KOPT-K1 (cell line): ENCODE data around the gene TTLL11.

ENCODE experiments used
- H3K27ac ChIP-seq: fragments of 200-600 bp; sonication (generic); 2 replicates; pipeline ENCODE4 v1.5.1; 2016; ENCODE audit warnings: antibody characterized with exemption, mild to moderate bottlenecking, low read depth, low read length; ENCODE audit not compliant: poor library complexity, severe bottlenecking
- H3K36me3 ChIP-seq: fragments of 200-600 bp; sonication (generic); 2 replicates; pipeline ENCODE4 v1.5.1; 2017; ENCODE audit warnings: antibody characterized with exemption, mild to moderate bottlenecking, low read length, moderate library complexity; ENCODE audit not compliant: insufficient read depth
- H3K9me3 ChIP-seq: fragments of 200-600 bp; sonication (generic); 2 replicates; pipeline ENCODE4 v1.5.1; 2017; ENCODE audit warnings: antibody characterized with exemption, low read length, mild to moderate bottlenecking; ENCODE audit not compliant: insufficient read depth, poor library complexity, severe bottlenecking

Gene TTLL11

GRCh38 chr9:122058051-122058450, 35.1 kb downstream of the TTLL11 start:
- Histone ChIP-seq H3K36me3 (no peaks in the 10 kb centered on the region), H3K9me3 (no peaks in the 10 kb centered on the region), H3K27ac (no peak overlapping the region)

- no peaks in the 10 kb centered on the region for H3K9me3 ChIP-seq
- H3K27ac ChIP-seq, result no peak overlapping the region
- no peaks in the 10 kb centered on the region for H3K36me3 ChIP-seq
Observed at GRCh38 chr9:122057211-122057610, 35.9 kb downstream of the TTLL11 start.

- no peaks in the 10 kb centered on the region for H3K36me3 ChIP-seq
- H3K27ac ChIP-seq, result no peak overlapping the region
- H3K9me3 ChIP-seq, result no peaks in the 10 kb centered on the region
Observed at GRCh38 chr9:122056484-122056883, 36.6 kb downstream of the TTLL11 start.

DNA sequence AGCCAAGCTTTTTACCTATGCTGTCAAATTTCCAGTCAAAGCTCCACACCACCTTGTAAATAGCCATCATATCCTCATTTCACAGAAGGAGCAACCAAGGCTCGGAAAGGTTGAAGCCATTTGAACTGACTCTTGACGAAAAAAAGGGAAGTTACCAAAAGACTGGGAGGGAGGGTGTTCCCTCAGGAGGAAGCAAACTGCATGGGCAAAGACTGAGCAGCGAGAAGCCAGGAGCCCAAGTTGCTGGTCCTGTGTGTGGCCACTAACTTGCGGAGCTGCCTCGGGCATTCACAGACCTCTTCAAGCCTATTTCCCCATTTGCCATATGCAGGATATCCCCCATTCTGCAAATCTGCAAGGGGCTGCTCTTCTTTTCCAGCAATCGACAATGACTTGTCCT, 37.4 kb downstream of the TTLL11 start:
- no peak overlapping the region for H3K27ac ChIP-seq
- no peaks in the 10 kb centered on the region for H3K36me3 ChIP-seq
- H3K9me3 ChIP-seq, result no peaks in the 10 kb centered on the region

DNA sequence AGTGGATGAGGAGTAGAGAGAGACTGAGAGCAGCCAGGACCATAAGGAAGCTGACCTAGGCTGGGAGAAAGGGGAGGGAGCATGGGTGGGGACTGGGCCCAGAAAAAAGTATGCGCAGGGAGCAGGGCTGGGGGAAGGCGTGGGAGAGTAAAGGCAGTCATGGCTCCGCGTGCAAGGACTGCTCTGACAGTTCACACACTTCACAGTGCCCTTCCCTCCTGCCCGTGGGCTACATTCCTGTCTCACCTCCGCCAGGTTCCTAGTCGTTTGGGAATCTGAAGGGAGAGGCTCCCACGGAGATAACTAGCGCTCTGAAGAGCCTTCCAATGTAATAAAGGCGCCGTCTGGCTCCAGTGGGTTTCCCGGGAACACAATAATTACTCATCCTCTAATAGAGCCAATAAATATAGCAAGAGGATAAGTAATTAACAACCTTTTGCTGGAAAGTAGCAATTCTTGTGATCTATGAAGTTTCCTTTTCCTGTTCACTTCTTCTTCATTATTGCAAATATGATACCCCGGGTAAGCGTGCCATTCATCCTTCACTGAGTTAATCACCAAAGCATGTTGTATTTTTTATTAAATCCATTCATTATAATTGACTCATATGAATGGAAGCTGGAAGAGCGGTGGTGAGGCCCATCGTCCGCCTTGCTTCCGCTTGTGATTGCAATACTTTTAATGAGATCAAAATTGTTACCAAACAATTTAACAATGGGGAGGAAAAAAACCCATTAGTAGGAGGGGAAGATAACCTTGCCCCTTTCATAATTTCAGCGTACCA, 39.3 kb downstream of the TTLL11 start:
- no peaks in the 10 kb centered on the region for H3K36me3 ChIP-seq
- no peaks in the 10 kb centered on the region for H3K9me3 ChIP-seq
- no peak overlapping the region for H3K27ac ChIP-seq

DNA sequence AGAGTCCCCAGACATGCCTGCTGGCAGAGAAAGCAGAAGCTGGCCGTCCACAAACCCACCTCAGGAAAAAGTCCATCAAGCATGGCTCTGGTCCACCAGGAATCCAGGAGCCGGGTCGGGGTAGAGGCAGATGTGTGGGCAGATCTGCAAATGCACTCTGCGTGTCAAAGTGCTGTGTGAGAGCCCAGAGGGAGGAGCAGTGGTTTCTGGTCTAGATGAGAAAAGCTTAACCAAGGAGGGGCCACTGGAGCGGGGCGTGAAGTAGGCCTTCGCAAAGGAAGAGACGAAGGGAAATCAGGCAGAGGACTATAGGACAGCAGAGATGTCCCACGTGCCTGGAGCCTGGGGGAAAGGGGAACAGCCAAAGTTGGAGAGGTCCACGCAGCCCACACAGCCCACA, 40.0 kb downstream of the TTLL11 start:
- no peak overlapping the region for H3K27ac ChIP-seq
- no peaks in the 10 kb centered on the region for H3K9me3 ChIP-seq
- H3K36me3 ChIP-seq, result no peaks in the 10 kb centered on the region

GRCh38 chr9:122051351-122052321, 41.5 kb downstream of the TTLL11 start:
- no peaks in the 10 kb centered on the region for H3K9me3 ChIP-seq
- H3K36me3 ChIP-seq, result no peaks in the 10 kb centered on the region
- H3K27ac ChIP-seq, result no peak overlapping the region

DNA sequence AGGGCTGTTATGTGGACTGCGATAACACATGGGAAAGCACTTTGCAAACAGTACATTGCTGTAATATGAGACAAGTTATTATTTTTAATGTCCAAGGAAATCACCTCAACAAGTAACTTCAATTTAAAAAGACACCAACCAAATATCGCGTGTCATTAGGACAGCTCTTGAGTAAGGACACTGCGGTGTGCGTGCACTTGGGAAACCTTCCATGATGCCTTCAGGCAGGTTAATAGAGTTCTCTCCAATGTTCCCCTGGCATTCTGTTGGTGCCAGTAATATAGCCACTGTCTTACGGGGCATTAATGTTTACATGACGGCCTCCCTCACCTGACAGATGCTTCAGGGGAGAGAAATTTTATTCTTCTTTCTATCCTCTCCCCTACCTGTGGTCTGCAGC, 42.9 kb downstream of the TTLL11 start:
- no peaks in the 10 kb centered on the region for H3K9me3 ChIP-seq
- H3K27ac ChIP-seq, result no peak overlapping the region
- H3K36me3 ChIP-seq, result no peaks in the 10 kb centered on the region

DNA sequence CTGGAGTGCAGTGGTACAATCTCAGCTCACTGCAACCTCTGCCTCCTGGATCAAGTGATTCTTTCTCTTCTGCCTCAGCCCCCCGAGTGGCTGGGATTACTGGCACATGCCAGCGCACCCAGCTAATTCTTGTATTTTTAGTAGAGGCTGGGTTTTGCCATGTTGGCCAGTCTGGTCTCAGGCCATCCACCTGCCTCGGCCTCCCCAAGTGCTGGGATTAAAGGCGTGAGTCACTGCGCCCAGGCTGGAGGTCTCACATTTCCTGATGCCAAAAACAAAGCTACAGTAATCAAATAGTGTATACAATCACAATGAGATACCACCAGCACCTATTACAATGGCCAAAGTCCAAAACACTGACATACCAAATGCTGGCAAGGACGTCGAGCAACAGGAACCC, 51.1 kb downstream of the TTLL11 start:
- Histone ChIP-seq H3K9me3 (no peaks in the 10 kb centered on the region), H3K27ac (no peak overlapping the region), H3K36me3 (no peaks in the 10 kb centered on the region)

- H3K27ac ChIP-seq, result no peak overlapping the region
- H3K36me3 ChIP-seq, result no peaks in the 10 kb centered on the region
- no peaks in the 10 kb centered on the region for H3K9me3 ChIP-seq
Observed at GRCh38 chr9:122040561-122041242, 52.4 kb downstream of the TTLL11 start.

DNA sequence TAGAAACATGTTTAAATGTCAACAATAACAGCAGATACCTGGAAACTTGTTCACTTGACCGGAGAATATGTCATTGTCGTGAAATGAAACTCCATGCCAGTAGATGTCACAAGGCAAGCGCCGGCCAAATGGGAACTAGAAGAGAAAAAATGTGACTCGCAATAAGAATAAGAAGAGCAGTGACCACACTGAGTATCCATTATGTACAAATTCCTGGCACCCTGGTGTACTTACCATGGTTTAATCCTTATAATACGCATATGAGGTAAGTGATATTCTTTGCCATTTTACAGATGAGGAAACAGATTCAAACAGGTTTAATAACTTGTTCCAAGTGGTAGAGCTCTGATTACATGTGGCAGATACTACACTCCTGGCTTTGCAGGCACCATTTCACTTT, 53.9 kb downstream of the TTLL11 start:
- no peaks in the 10 kb centered on the region for H3K9me3 ChIP-seq
- no peak overlapping the region for H3K27ac ChIP-seq
- no peaks in the 10 kb centered on the region for H3K36me3 ChIP-seq

GRCh38 chr9:122036988-122037387, 56.1 kb downstream of the TTLL11 start:
- H3K9me3 ChIP-seq, result no peaks in the 10 kb centered on the region
- no peak overlapping the region for H3K27ac ChIP-seq
- H3K36me3 ChIP-seq, result no peaks in the 10 kb centered on the region

GRCh38 chr9:122036408-122036807, 56.7 kb downstream of the TTLL11 start:
- Histone ChIP-seq H3K9me3 (no peaks in the 10 kb centered on the region), H3K27ac (no peak overlapping the region), H3K36me3 (no peaks in the 10 kb centered on the region)

- H3K9me3 ChIP-seq, result no peaks in the 10 kb centered on the region
- H3K27ac ChIP-seq, result no peak overlapping the region
Observed at GRCh38 chr9:122033775-122034373, 59.2 kb downstream of the TTLL11 start.

GRCh38 chr9:122032346-122032745, 60.8 kb downstream of the TTLL11 start:
- no peak overlapping the region for H3K27ac ChIP-seq
- no peaks in the 10 kb centered on the region for H3K9me3 ChIP-seq
- H3K36me3 ChIP-seq, result no peaks in the 10 kb centered on the region

More at GRCh38 chr9:122033775-122034373, 59.2 kb downstream of the TTLL11 start:
- no peaks in the 10 kb centered on the region for H3K36me3 ChIP-seq
